Kidney tubule cell (primary cell): ENCODE data around the gene METAP1.
"Not testable (repeated sequence)": the region's sequence is repeated elsewhere in the genome, so short reads cannot be mapped to it uniquely, and the experiment has no call there.

Experiments used
- DNase-seq: peaks from one replicate; pipeline ENCODE4 v3.0.0-alpha.2; 2018; ENCODE audit warnings: low spot score

Gene METAP1

DNA sequence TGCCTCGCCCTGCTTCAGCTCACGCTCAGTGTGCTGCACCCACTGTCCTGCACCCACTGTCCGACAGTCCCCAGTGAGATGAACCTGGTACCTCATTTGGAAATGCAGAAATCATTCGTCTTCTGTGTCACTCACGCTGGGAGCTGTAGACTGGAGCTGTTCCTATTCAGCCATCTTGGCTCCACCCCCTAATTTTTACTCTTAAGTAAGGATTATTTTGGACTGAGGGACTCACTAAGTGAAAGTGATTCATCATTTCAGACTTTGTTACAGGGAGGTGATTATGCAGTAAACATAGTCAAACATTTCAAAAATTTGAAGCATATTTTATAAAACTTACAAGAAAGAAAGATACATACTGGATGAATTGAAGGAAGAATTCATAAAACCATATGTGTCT, 104.3 kb downstream of the METAP1 start:
- not testable (repeated sequence) for DNase-seq

DNA sequence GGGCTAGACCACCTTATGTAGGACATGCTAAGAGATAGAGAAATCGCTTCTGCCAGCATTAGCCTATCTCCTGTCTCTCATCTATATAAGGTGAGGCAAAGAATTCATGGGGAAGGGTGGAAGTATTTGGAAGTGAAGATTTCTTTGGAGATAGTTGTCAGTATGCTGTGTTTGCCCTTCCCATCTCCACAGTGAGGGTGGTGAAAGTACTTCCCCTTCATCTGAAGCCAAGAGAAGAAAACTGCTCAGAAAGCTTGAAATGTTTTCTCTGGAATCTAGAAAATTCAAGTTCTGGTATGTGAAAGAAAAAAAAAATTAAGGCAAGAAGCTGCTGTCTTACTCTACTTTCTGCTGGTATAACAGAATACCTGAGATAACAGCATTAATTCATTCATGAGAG, 105.4 kb downstream of the METAP1 start:
- DNase-seq: no peak

DNA sequence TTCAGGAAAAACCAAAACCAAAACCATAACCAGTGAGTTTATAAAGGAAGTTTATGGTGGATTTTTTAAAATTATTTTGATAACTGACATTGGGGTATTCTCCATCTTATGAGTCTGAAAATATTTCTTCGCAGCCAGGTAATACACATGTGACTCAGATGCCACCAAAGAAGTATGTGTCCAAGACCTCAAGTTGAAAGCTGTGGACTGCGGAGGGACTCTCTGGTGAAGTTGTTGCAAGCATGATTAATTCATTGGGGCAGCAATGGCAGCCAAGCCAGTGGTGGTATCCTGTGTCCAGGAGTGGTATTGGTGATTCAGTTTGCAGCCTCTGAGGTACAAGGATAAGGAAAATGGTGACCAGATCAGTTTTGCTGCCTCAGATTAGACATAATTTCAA, 107.1 kb downstream of the METAP1 start:
- DNase-seq: no peak

DNA sequence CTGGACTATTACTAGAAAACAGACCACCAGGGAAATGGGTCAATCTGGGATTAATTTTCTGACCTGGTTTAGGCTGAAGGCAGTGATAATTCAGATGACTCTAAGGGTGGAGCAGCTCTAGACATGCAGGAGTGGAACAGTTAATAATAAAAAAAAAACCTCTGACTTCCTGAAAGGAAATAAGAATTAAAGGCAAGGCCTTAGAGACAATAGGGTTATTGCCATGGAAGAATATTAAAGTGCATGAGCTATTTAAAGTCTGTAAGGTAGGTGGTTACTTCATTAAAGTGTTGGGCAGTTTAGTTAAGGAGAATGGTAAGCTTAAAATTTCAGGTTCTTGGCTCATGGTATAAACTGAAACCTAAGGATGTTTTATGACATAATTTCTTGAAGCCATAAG, 107.6 kb downstream of the METAP1 start:
- no peak for DNase-seq

DNA sequence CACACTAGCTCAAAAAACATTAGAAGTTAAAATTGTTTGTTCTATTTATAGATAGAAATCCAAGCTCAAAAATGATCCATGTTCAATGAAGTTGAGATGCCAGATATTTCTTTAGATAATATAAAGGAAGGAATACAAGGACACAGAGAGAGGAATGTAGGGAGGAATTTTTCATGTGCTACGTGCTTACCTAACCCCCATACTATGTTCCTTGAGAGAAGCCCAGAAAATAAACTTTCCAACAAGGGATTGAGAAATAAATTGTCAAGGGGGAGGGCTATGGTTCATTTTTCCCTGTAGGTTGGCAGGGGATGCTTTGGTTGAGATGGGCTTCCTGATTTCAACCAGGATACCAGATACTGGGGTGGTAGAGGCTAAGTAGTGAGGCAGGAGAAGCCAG, 108.6 kb downstream of the METAP1 start:
- DNase-seq: no peak

DNA sequence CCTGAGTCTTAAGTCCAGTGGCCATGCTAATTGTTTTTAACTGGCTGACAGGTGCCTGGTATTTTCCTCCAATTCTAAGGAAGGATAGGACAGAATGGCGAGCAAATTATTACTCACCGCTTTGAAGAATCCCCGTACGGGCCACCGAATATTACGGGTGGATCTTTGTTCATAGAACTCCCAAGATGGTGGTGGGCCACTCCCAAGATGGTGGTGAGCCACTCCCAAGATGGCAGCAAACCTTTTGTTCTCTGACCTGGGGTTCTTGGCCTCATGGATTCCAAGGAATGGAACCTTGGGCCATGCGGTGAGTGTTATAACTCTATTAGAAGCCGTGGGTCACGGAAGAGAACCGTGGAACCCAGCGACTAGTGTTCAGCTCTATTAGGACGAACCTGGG, 113.8 kb downstream of the METAP1 start:
- not testable (repeated sequence) for DNase-seq
